IMR-90 (cell line): ENCODE results near the gene MEGF11.

Source experiments
- CEBPB ChIP-seq: IDR thresholded peaks from 2 replicates; pipeline ENCODE4 v1.6.1; 2012; ENCODE audit warnings: low read depth, low read length, improper control_type of control experiment
- ELK1 ChIP-seq: fragments of 150-350 bp; IDR thresholded peaks from 2 replicates; pipeline ENCODE4 v1.6.1; 2016; ENCODE audit warnings: low read depth, mild to moderate bottlenecking, low read length, moderate library complexity, borderline replicate concordance
- MAFK ChIP-seq: IDR thresholded peaks from 2 replicates; pipeline ENCODE4 v1.6.1; 2012; ENCODE audit warnings: low read depth, low read length, improper control_type of control experiment
- MAZ ChIP-seq: IDR thresholded peaks from 2 replicates; pipeline ENCODE4 v1.6.1; 2012; ENCODE audit warnings: low read depth, mild to moderate bottlenecking, low read length, improper control_type of control experiment, moderate library complexity, borderline replicate concordance
- MXI1 ChIP-seq: IDR thresholded peaks from 2 replicates; pipeline ENCODE4 v1.6.1; 2012; ENCODE audit warnings: low read depth, mild to moderate bottlenecking, low read length, moderate library complexity, borderline replicate concordance
- NFE2L2 ChIP-seq: fragments of 150-350 bp; IDR thresholded peaks from 2 replicates; pipeline ENCODE4 v1.6.1; 2016; ENCODE audit warnings: low read depth, mild to moderate bottlenecking, low read length
- POLR2A ChIP-seq: IDR thresholded peaks from 2 replicates; pipeline ENCODE4 v1.6.1; 2012; ENCODE audit warnings: mild to moderate bottlenecking, low read depth, low read length
- RAD21 ChIP-seq: IDR thresholded peaks from 2 replicates; pipeline ENCODE4 v1.6.1; 2012; ENCODE audit warnings: low read length, improper control_type of control experiment
- RCOR1 ChIP-seq: IDR thresholded peaks from 2 replicates; pipeline ENCODE4 v1.6.1; 2012; ENCODE audit warnings: mild to moderate bottlenecking, low read length, improper control_type of control experiment; ENCODE audit not compliant: insufficient replicate concordance
- RFX5 ChIP-seq: IDR thresholded peaks from 2 replicates; pipeline ENCODE4 v1.8.0; 2012; ENCODE audit warnings: low read depth, mild to moderate bottlenecking, low read length, moderate library complexity
- USF2 ChIP-seq: fragments of 150-350 bp; IDR thresholded peaks from 2 replicates; pipeline ENCODE4 v1.6.1; 2017; ENCODE audit warnings: mild to moderate bottlenecking, antibody characterized with exemption, low read length, low read depth
- TF ChIP-seq, protein P1 (sequence below): conservative IDR thresholded peaks from 2 replicates; pipeline ENCODE4 v1.5.1; 2012; ENCODE audit warnings: mild to moderate bottlenecking, low read depth, low read length, improper control_type of control experiment

DNA sequence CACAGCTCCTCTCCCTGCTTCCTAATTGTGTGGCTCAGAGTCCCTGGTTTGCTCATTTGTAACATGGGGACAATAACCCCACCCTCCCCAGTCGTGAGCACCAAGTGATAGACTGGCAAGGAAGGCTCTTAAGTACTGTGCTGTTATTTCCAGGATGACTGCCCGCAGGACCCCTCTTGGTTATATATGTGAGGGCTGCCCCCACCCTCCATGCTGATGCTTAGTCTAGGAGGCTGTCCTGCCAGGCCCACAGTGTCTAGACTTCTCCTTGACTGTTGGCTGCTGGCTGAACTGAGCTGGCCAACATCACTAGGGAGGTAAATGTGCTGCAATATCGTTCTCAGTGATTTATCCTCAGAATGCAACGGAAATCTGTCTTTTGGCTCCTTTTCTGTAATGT, 339.2 kb downstream of the MEGF11 start:
- TF ChIP-seq, protein P1, sequence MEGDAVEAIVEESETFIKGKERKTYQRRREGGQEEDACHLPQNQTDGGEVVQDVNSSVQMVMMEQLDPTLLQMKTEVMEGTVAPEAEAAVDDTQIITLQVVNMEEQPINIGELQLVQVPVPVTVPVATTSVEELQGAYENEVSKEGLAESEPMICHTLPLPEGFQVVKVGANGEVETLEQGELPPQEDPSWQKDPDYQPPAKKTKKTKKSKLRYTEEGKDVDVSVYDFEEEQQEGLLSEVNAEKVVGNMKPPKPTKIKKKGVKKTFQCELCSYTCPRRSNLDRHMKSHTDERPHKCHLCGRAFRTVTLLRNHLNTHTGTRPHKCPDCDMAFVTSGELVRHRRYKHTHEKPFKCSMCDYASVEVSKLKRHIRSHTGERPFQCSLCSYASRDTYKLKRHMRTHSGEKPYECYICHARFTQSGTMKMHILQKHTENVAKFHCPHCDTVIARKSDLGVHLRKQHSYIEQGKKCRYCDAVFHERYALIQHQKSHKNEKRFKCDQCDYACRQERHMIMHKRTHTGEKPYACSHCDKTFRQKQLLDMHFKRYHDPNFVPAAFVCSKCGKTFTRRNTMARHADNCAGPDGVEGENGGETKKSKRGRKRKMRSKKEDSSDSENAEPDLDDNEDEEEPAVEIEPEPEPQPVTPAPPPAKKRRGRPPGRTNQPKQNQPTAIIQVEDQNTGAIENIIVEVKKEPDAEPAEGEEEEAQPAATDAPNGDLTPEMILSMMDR, result no peak
- TF ChIP-seq POLR2A (no peak), ELK1 (no peak), RAD21 (no peak), CEBPB (no peak), MAZ (no peak), MXI1 (no peak), NFE2L2 (no peak), USF2 (no peak), RCOR1 (no peak), MAFK (no peak), RFX5 (no peak)
